IPS-18c (cell line): Measurements from ENCODE around the gene HOXC11.

Experiments used
- H3K4me3 ChIP-seq: 2 replicates; pipeline ENCODE4 v1.7.0; 2013; ENCODE audit warnings: low read depth, mild to moderate bottlenecking, low read length, moderate library complexity; ENCODE audit not compliant: insufficient read depth
- H3K9me3 ChIP-seq: one replicate; pipeline ENCODE4 v1.6.1; 2013; ENCODE audit warnings: mild to moderate bottlenecking, low read length, moderate library complexity; ENCODE audit not compliant: control insufficient read depth, insufficient read depth

The HOXC11 gene

GRCh38 chr12:54019924-54020590 is 47.1 kb downstream of the HOXC11 start:
- peaks cover 2% of the 10 kb centered on the region for H3K9me3 ChIP-seq
- no peak overlapping the region for H3K4me3 ChIP-seq

- Histone ChIP-seq H3K4me3 (no peak overlapping the region), H3K9me3 (peaks cover 2% of the 10 kb centered on the region)
These were observed 47.9 kb downstream of the HOXC11 start for GRCh38 chr12:54020591-54021405.

- Histone ChIP-seq H3K9me3 (peaks cover 2% of the 10 kb centered on the region), H3K4me3 (no peak overlapping the region)
These were observed 48.6 kb downstream of the HOXC11 start for GRCh38 chr12:54021432-54022013.

- H3K9me3 ChIP-seq, result peaks cover 2% of the 10 kb centered on the region
- H3K4me3 ChIP-seq, result no peak overlapping the region
These were observed 50.3 kb downstream of the HOXC11 start for GRCh38 chr12:54022960-54023884.

- H3K9me3 ChIP-seq, result peaks cover 5% of the 10 kb centered on the region
- no peak overlapping the region for H3K4me3 ChIP-seq
These were observed 51.2 kb downstream of the HOXC11 start for GRCh38 chr12:54024127-54024526.

GRCh38 chr12:54024581-54025305 is 51.8 kb downstream of the HOXC11 start:
- H3K9me3 ChIP-seq, result peaks cover 5% of the 10 kb centered on the region
- no peak overlapping the region for H3K4me3 ChIP-seq

- no peak overlapping the region for H3K4me3 ChIP-seq
- H3K9me3 ChIP-seq, result peaks cover 7% of the 10 kb centered on the region
These were observed 52.8 kb downstream of the HOXC11 start for GRCh38 chr12:54025499-54026405.

- H3K4me3 ChIP-seq, result no peak overlapping the region
- H3K9me3 ChIP-seq, result peaks cover 5% of the 10 kb centered on the region
These were observed 53.9 kb downstream of the HOXC11 start for GRCh38 chr12:54026640-54027441.
